HG03064 (cell line): ENCODE data around the gene LCN2.
A peak's percentile ranks its signal among the peaks of the same experiment; 100 is the strongest.
"Not testable (repeated sequence)": the region's sequence is repeated elsewhere in the genome, so short reads cannot be mapped to it uniquely, and the experiment has no call there.

Experiments used
- ATAC-seq: cut with Tn5 transposase; IDR thresholded peaks from one replicate; pipeline ENCODE4 v1.9.1; 2021; ENCODE audit warnings: low read depth; ENCODE audit not compliant: unreplicated experiment

LCN2 gene

DNA sequence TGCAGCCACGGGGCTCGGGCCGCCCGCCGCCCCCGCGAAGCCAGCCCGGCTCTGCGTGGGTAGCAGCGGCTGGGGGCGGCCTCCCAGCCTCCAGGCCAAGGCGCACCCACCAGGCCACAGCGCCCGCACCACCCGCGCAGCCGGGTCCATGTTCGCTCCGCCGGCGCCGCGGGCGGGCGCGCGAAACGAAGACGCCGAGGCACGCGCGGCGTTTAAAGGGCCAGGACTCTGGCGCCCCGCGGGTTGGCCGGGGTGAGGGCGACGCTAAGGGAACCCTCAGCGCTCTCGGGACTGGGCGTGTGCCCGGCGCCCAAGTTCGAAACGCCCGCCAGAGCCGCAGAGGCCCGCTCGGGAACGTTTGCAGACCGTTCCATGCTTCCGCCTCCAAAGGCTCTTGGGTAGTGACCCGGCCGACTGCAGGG is 21.7 kb upstream of the LCN2 start, which contains the start of gene PTGES2:
PTGES2 (minus strand) TSS at position 162 of the 422 bp plus-strand sequence; CDS start at position 150, 12 bp downstream.
- ATAC-seq = peak; percentile 66

GRCh38 chr9:128127990-128128835 is 21.0 kb upstream of the LCN2 start:
- peak; percentile 57 for ATAC-seq

DNA sequence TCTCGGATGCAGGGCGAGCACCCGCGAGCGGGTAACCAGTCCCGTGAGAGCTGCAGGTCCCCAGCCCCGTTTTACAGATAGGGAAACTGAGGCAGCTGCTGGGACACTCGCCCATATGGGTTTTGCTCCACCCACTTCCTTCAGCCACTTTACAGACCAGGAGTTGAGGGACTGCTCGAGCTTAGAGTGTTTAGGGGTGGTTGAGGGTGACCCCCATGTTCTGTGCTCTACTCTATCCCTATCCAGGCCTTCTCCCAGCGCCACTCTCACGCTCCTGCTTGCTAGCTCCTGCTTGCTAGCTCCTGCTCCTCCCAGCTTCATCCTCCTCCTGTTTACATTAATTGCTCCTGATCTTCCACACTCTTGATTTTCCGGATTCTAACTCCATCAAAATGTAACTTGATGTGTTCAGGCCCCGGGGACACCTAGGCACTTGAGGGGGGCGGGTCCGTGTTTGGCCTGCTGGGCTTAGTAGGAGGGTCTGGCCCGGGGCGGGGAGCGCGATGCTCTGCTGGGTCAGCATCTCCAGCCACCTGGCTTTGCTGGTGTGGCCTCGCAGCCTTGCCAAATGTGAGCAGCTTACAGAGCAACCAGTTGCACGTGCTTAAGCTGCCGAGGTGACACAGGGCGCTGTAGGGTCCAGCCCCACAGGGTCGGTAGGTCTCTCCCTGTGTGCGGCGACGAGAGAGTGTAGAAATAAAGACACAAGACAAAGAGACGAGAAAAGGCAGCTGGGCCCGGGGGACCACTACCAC is 20.2 kb upstream of the LCN2 start:
- ATAC-seq = no peak

DNA sequence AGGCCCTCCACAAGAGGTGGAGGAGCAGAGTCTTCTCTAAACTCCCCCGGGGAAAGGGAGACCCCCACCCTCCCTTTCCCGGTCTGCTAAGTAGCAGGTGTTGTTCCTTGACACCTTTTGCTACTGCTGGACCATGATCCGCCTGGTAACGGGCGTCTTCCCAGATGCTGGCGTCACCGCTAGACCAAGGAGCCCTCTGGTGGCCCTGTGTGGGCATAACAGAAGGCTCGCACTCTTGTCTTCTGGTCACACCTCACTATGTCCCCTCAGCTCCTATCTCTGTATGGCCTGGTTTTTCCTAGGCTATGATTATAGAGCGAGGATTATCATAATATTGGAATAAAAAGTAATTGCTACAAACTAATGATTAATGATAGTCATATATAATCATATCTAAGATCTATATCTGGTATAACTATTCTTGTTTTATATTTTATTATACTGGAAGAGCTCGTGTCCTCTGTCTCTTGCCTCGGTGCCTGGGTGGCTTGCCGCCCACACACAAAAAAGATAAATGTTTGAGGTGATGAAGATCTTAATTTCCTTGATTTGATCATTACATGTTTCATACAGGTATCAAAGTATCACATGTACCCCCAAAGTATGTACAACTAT is 19.2 kb upstream of the LCN2 start:
- ATAC-seq = not testable (repeated sequence)

DNA sequence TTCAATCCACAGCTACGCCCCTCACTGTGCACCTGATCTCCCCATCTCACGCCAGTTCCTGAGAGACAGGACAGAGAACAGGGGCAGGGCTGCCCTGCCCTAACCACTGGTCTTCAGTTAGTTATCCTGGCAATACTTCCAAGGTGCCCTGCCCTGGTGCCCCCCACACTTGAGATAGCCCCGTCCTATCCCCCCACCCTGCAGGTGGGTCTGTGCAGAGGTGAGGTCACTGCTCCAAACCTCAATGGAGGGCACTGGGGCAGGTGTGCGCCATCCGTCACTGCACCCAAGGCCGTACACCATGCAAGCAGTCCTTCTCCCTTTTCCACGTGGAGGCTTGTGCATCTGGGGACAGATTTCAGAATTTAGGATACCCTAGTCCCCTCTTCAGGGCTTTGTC is 18.6 kb upstream of the LCN2 start:
- not testable (repeated sequence) for ATAC-seq

GRCh38 chr9:128131346-128131745 is 17.9 kb upstream of the LCN2 start:
- ATAC-seq = not testable (repeated sequence)

DNA sequence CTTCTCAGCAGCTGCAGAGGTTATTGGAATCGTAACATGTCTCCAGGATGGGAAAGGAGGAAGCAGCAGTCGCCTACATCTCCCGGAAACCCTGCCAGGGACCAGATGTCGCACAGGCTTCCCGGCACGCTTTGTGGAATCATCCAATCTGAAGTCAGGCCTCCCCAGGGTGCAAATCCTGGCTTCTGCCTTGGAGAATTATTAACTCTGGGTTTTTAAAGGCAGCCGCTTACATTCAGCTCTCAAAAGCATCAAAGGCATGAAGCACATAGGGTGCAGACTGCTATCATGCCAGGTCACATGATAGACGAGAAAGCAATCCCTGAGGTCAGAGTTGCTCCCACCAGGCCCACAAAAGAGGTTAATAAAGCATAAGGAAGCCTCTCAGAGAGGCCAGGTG is 17.1 kb upstream of the LCN2 start:
- ATAC-seq = not testable (repeated sequence)

GRCh38 chr9:128135561-128135960 is 13.7 kb upstream of the LCN2 start:
- ATAC-seq = not testable (repeated sequence)

- ATAC-seq = no peak
These were observed 12.1 kb upstream of the LCN2 start for GRCh38 chr9:128136816-128137793.

GRCh38 chr9:128138001-128138400 is 11.3 kb upstream of the LCN2 start:
- ATAC-seq = no peak

DNA sequence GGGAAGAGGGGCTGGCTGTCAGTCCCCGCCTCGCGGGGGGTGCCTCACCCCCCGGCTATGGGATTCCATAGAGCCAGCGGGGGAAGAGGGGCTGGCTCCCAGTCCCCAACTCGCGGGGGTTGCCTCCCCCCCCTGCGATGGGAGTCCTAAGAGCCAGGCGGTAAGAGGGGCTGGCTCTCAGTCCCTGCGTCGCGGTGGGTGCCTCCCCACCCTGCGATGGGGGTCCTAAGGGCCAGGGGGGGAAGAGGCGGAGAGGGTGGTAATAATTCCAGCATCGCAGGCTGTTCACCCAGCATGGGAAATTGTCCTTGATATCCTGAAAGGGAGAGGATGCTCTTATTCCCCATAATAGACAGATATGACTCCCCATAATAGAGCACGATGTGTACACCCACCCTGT is 9.6 kb upstream of the LCN2 start:
- no peak for ATAC-seq

DNA sequence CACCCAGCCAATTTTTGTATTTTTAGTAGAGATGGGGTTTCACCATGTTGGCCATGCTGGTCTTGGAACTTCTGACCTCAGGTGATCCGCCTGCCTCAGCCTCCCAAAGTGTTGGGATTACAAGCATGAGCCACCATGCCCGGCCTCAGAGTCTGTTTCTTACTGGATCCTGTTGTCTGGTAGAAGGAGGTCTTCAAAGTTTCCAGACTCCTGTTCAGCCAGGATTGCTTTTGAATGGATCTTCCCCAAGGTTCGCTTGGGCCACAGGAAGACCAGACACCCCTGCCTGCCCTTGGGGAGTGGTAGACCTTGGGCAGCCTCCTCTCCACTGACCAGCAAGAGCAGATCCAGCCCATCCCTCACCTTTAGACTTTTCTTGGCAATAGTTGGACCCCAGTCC is 7.6 kb upstream of the LCN2 start:
- no peak for ATAC-seq

- ATAC-seq = no peak
These were observed 7.2 kb upstream of the LCN2 start for GRCh38 chr9:128142061-128142460.

DNA sequence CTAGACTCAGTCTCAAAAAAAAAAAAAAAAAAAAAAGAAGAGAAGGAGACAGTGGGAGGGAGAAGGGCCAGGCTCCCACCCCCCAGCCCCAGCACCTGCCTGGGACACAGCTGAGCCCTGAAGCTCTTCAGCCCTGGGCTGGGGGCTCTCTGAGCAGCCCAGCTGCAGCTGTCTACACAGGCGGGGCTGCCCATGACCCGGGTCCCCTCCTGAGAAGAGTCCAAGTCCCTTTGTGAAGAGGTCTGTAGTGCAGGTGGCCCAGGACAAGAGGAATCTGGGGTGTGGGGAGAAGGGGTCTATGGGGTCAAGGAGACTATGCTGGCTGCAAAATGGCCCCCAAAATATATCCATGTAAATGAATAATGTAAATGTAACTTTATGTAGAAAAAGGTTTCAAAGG is 6.7 kb upstream of the LCN2 start:
- no peak for ATAC-seq

DNA sequence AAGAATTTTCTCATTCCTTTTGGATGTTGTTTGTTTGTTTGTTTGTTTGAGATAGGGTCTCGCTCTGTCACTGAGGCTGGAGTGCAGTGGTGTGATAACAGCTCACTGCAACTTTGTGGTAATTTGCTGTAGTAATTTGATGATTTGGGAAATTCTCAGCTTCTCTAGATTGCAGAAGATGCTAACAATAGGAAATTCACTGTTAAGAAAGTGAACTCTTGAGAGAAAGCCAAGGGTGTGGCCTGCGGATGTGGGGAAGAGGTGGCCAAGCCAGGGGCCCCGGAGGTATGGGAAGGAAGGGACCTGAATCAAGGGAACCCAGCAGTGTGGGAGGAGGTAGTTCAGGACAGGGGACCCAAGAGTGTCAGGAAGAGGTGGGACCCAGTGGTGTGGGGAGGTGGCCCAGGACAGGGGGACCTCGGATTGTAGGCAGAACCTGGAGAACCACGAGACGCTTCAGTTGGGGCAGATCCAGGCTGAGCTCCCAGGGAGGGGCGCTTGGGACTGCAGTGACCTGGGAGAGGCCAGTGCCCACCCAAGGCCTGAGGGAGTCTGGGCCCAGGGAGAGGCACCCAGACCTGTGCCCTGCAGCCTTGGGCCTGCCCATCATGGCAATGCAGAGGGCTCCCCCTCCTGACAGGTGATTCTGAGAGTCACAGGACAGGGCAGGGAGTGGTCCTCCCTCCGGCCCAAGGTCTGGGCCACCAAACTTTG is 5.6 kb upstream of the LCN2 start:
- ATAC-seq = no peak

DNA sequence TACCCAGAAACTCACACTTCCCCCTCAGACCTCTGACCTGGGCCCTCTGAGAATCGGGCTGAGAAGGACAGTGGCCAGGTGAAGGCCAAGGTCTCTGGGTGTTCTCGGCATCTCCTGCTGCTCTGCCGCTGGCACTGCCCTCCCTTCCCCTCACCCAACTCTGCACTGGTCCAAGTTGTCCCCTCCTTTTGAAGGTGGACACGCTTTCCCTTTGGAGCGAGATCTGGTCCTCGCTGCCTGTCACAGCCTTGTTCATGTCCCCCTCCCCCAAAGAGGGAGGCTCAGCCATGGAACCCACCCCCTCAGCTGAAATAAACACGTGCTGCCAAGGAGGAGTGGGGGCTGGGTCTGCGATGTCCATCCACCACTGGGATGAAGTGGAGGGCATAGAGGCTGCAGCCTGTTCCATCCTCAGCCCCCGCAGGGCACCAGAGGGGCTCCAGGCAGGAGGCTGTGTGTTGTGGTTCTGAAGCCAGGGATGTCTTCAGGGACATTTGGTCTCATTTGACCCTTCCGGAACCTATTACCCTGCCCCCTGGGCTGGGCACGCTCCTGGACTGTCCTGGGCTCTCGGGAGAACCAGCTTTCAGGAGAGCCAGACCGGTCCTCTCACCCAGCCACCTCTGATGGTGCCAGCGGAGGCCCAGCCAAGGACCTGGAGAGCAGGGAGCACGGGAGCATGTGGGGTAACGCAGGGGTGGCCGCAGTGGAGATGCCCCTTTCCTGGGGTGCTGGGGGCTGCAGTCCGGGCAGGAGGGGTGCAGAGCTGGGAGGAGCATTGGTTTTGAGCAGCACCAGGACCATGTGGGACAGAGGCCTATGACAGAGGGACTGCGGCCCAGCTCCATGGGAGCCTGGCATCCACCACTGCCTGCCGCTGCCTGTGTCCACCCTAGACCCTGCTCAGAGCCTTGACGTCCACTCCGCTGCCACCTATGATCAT is 4.7 kb upstream of the LCN2 start:
- ATAC-seq = no peak

GRCh38 chr9:128145536-128145935 is 3.7 kb upstream of the LCN2 start:
- ATAC-seq = no peak

- ATAC-seq = no peak
These were observed 3.3 kb upstream of the LCN2 start for GRCh38 chr9:128145951-128146351.
